ENCODE measurements around the gene CFAP97D1. TPM values are rescaled to one million over a fixed set of nuclear protein-coding genes. Genes with fewer than 3 reads are reported as not detected.

CFAP97D1 gene
- total and polyA plus RNA-seq, 2 experiments from 2014 or later = not detected

GRCh38 chr17:43834106-43834505 is 53.9 kb downstream of the CFAP97D1 start:
- no peak overlapping the region for H2AFZ ChIP-seq
- peaks cover 14% of the 10 kb centered on the region for H3K4me1 ChIP-seq (ENCODE audit: insufficient read depth)
- H3K36me3 ChIP-seq (ENCODE audit: low read depth) = no peaks in the 10 kb centered on the region; the same call in 1 of the 2 replicates

More at GRCh38 chr17:43834106-43834505, 53.9 kb downstream of the CFAP97D1 start:
- Histone ChIP-seq H3K79me2 (ENCODE audit: insufficient read depth) (no peaks in the 10 kb centered on the region), H4K20me1 (ENCODE audit: insufficient read depth) (no peaks in the 10 kb centered on the region), H3K9me3 (ENCODE audit: low read depth) (no peaks in the 10 kb centered on the region), H3F3A (ENCODE audit: insufficient read depth) (peaks cover 11% of the 10 kb centered on the region; the same call in 1 of the 2 replicates), H3K9me2 (ENCODE audit: insufficient read depth) (no peaks in the 10 kb centered on the region), H3K27me3 (replicated peaks; ENCODE audit: insufficient read depth) (0 out of 2 replicates have a peak, but pooled peaks cover under 1% of the 10 kb centered on the region), H3K9ac (no peak overlapping the region), H3K4me2 (ENCODE audit: unreplicated experiment) (no peak overlapping the region), H3K27ac (no peak overlapping the region), H3K4me3 (no peak overlapping the region)
- in situ Hi-C loops (cut with MboI) = no loop called here
- WGBS, 2 experiments (ENCODE audit: low coverage in 1 of 2, low lambda C conversion rate in 2 of 2, missing lambda C conversion rate in 2 of 2) = 43 to 49% methylated on average over 2 of the region's 2 CpGs
- DNase-seq = peak; percentile 56
- TF ChIP-seq EZH2 (IDR thresholded peaks at IDR 0.05; ENCODE audit: insufficient read depth, poor library complexity, severe bottlenecking) = no peak
- TF ChIP-seq EZH2phosphoT487 (IDR thresholded peaks at IDR 0.05; ENCODE audit: insufficient read depth, low read depth) = no peak

Other genes with a start within 250 kb of the CFAP97D1 start
- gene ETV4, start 234.1 kb upstream of the CFAP97D1 start, total RNA-seq (2014; rRNA removed; shearing (Covaris generic)) = 2.1 and 3.5 TPM in 2 replicates
- gene ETV4, start 234.1 kb upstream of the CFAP97D1 start, polyA plus RNA-seq (2016; fragmentation: Nextera tagmentation; extraction: Ambion mirVana) = 2.6 and 2.8 TPM in 2 replicates
- not detected in 2 replicates for gene MEOX1, start 118.5 kb upstream of the CFAP97D1 start, total RNA-seq (2014; rRNA removed; shearing (Covaris generic))
- not detected in 2 replicates for gene MEOX1, start 118.5 kb upstream of the CFAP97D1 start, polyA plus RNA-seq (2016; fragmentation: Nextera tagmentation; extraction: Ambion mirVana)
- gene SOST, start 21.6 kb upstream of the CFAP97D1 start, total RNA-seq (2014; rRNA removed; shearing (Covaris generic)) = not detected in 2 replicates
- not detected in 2 replicates for gene SOST, start 21.6 kb upstream of the CFAP97D1 start, polyA plus RNA-seq (2016; fragmentation: Nextera tagmentation; extraction: Ambion mirVana)
- 24.9 and 26.3 TPM in 2 replicates for gene DUSP3, start 1.5 kb upstream of the CFAP97D1 start, total RNA-seq (2014; rRNA removed; shearing (Covaris generic))
- 23.1 and 23.9 TPM in 2 replicates for gene DUSP3, start 1.5 kb upstream of the CFAP97D1 start, polyA plus RNA-seq (2016; fragmentation: Nextera tagmentation; extraction: Ambion mirVana)
- gene MPP3, start 52.7 kb downstream of the CFAP97D1 start, total RNA-seq (2014; rRNA removed; shearing (Covaris generic)) = 6.3 and 11.1 TPM in 2 replicates
- 4.8 and 6.6 TPM in 2 replicates for gene MPP3, start 52.7 kb downstream of the CFAP97D1 start, polyA plus RNA-seq (2016; fragmentation: Nextera tagmentation; extraction: Ambion mirVana)
- gene CD300LG, start 66.7 kb downstream of the CFAP97D1 start, total RNA-seq (2014; rRNA removed; shearing (Covaris generic)) = not detected in 2 replicates
- not detected in 2 replicates for gene CD300LG, start 66.7 kb downstream of the CFAP97D1 start, polyA plus RNA-seq (2016; fragmentation: Nextera tagmentation; extraction: Ambion mirVana)
- gene MPP2, start 127.1 kb downstream of the CFAP97D1 start, total RNA-seq (2014; rRNA removed; shearing (Covaris generic)) = 5.1 and 13.8 TPM in 2 replicates
- gene MPP2, start 127.1 kb downstream of the CFAP97D1 start, polyA plus RNA-seq (2016; fragmentation: Nextera tagmentation; extraction: Ambion mirVana) = 3.8 and 4.1 TPM in 2 replicates
- gene PPY, start 162.0 kb downstream of the CFAP97D1 start, total RNA-seq (2014; rRNA removed; shearing (Covaris generic)) = not detected in 2 replicates
- gene PPY, start 162.0 kb downstream of the CFAP97D1 start, polyA plus RNA-seq (2016; fragmentation: Nextera tagmentation; extraction: Ambion mirVana) = not detected in 2 replicates
- gene PYY, start 173.5 kb downstream of the CFAP97D1 start, total RNA-seq (2014; rRNA removed; shearing (Covaris generic)) = not detected in 2 replicates
- gene PYY, start 173.5 kb downstream of the CFAP97D1 start, polyA plus RNA-seq (2016; fragmentation: Nextera tagmentation; extraction: Ambion mirVana) = not detected in 2 replicates
- gene NAGS, start 224.2 kb downstream of the CFAP97D1 start, total RNA-seq (2014; rRNA removed; shearing (Covaris generic)) = 1.8 and 2.8 TPM in 2 replicates
- gene NAGS, start 224.2 kb downstream of the CFAP97D1 start, polyA plus RNA-seq (2016; fragmentation: Nextera tagmentation; extraction: Ambion mirVana) = 1.6 and 2.3 TPM in 2 replicates
- 25.5 and 45.4 TPM in 2 replicates for gene TMEM101, start 234.5 kb downstream of the CFAP97D1 start, total RNA-seq (2014; rRNA removed; shearing (Covaris generic))
- gene TMEM101, start 234.5 kb downstream of the CFAP97D1 start, polyA plus RNA-seq (2016; fragmentation: Nextera tagmentation; extraction: Ambion mirVana) = 24.4 and 25.0 TPM in 2 replicates

All from GM23248 (cell line).